ENCODE data around the gene UBA52. TPM values are rescaled to one million over a fixed set of nuclear protein-coding genes. Genes with fewer than 3 reads are reported as not detected.

Gene UBA52
- polyA plus RNA-seq, 1 of the 3 experiments (the other 2 are of a cell fraction): 2,690 TPM

DNA sequence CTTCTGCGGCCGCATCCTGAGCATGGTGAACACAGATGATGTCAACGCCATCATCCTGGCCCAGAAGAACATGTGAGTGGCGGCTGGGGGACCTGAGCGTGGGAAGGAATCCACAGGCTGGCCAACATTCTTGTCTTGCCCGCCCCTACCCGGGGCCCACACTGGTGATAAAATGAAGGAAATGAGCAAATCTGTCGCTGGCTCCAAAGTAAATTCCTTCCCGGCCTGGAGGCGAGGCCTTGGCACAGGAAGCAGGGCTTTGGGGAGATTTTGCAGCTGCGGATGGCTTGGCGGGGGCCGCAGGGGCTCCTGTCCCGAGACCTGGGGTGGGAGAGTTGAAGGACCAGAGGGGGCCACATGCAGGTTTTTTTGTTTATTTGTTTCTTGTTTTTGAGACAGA lies 9.6 kb upstream of the UBA52 start:
- Histone ChIP-seq H3K79me2 (ENCODE audit: insufficient read depth) (peaks cover 47% of the 10 kb centered on the region), H3K4me2 (no peak overlapping the region), H3K9me3 (no peaks in the 10 kb centered on the region), H3F3A (replicated peaks; ENCODE audit: insufficient read depth) (no peaks in the 10 kb centered on the region), H3K36me3 (replicated peaks in 1 of 2; ENCODE audit: control insufficient read depth in 1 of 2, insufficient read depth in 2 of 2, low read length in 1 of 2) (peaks cover 11 to 19% of the 10 kb centered on the region in 2 experiments), H3K4me1 (ENCODE audit: control insufficient read depth in 1 of 2, insufficient read depth in 2 of 2, low read depth in 1 of 2, low read length in 1 of 2) (peaks cover 0 to 5% of the 10 kb centered on the region in 2 experiments; a peak in 1 of 4 replicates), H3K9ac (no peak overlapping the region), H2AFZ (ENCODE audit: low read depth) (no peak overlapping the region), H4K20me1 (ENCODE audit: insufficient read depth) (no peaks in the 10 kb centered on the region), H3K27me3 (ENCODE audit: insufficient read depth) (no peaks in the 10 kb centered on the region), H3K9me2 (no peaks in the 10 kb centered on the region), H3K27ac (ENCODE audit: low read depth in 2 of 2, low read length in 1 of 2) (no peak overlapping the region), H3K4me3 (ENCODE audit: low read depth in 2 of 2, low read length in 1 of 2) (no peak overlapping the region)
- WGBS (ENCODE audit: low lambda C conversion rate): 95% methylated on average over 10 of the region's 14 CpGs
- ChIA-PET CTCF (no interaction called here), POLR2A (no interaction called here)
- TF ChIP-seq CHD2 (IDR thresholded peaks at IDR 0.05; ENCODE audit: low read length, partially characterized antibody): no peak
- TF ChIP-seq TCF12 (IDR thresholded peaks at IDR 0.05): no peak
- TF ChIP-seq, protein P1, sequence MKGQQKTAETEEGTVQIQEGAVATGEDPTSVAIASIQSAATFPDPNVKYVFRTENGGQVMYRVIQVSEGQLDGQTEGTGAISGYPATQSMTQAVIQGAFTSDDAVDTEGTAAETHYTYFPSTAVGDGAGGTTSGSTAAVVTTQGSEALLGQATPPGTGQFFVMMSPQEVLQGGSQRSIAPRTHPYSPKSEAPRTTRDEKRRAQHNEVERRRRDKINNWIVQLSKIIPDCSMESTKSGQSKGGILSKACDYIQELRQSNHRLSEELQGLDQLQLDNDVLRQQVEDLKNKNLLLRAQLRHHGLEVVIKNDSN (IDR thresholded peaks at IDR 0.05; ENCODE audit: borderline replicate concordance, low read depth): no peak
- TF ChIP-seq, protein P2, sequence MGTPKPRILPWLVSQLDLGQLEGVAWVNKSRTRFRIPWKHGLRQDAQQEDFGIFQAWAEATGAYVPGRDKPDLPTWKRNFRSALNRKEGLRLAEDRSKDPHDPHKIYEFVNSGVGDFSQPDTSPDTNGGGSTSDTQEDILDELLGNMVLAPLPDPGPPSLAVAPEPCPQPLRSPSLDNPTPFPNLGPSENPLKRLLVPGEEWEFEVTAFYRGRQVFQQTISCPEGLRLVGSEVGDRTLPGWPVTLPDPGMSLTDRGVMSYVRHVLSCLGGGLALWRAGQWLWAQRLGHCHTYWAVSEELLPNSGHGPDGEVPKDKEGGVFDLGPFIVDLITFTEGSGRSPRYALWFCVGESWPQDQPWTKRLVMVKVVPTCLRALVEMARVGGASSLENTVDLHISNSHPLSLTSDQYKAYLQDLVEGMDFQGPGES (IDR thresholded peaks at IDR 0.05; ENCODE audit: low read depth, low read length): no peak
- no peak for TF ChIP-seq SIN3A (IDR thresholded peaks at IDR 0.05; ENCODE audit: borderline replicate concordance, low read depth, low read length)
- TF ChIP-seq RFX5 (IDR thresholded peaks at IDR 0.05; ENCODE audit: low read length): no peak
- TF ChIP-seq, protein P3, sequence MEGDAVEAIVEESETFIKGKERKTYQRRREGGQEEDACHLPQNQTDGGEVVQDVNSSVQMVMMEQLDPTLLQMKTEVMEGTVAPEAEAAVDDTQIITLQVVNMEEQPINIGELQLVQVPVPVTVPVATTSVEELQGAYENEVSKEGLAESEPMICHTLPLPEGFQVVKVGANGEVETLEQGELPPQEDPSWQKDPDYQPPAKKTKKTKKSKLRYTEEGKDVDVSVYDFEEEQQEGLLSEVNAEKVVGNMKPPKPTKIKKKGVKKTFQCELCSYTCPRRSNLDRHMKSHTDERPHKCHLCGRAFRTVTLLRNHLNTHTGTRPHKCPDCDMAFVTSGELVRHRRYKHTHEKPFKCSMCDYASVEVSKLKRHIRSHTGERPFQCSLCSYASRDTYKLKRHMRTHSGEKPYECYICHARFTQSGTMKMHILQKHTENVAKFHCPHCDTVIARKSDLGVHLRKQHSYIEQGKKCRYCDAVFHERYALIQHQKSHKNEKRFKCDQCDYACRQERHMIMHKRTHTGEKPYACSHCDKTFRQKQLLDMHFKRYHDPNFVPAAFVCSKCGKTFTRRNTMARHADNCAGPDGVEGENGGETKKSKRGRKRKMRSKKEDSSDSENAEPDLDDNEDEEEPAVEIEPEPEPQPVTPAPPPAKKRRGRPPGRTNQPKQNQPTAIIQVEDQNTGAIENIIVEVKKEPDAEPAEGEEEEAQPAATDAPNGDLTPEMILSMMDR (IDR thresholded peaks at IDR 0.05): no peak
- TF ChIP-seq, protein P4, sequence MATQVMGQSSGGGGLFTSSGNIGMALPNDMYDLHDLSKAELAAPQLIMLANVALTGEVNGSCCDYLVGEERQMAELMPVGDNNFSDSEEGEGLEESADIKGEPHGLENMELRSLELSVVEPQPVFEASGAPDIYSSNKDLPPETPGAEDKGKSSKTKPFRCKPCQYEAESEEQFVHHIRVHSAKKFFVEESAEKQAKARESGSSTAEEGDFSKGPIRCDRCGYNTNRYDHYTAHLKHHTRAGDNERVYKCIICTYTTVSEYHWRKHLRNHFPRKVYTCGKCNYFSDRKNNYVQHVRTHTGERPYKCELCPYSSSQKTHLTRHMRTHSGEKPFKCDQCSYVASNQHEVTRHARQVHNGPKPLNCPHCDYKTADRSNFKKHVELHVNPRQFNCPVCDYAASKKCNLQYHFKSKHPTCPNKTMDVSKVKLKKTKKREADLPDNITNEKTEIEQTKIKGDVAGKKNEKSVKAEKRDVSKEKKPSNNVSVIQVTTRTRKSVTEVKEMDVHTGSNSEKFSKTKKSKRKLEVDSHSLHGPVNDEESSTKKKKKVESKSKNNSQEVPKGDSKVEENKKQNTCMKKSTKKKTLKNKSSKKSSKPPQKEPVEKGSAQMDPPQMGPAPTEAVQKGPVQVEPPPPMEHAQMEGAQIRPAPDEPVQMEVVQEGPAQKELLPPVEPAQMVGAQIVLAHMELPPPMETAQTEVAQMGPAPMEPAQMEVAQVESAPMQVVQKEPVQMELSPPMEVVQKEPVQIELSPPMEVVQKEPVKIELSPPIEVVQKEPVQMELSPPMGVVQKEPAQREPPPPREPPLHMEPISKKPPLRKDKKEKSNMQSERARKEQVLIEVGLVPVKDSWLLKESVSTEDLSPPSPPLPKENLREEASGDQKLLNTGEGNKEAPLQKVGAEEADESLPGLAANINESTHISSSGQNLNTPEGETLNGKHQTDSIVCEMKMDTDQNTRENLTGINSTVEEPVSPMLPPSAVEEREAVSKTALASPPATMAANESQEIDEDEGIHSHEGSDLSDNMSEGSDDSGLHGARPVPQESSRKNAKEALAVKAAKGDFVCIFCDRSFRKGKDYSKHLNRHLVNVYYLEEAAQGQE (IDR thresholded peaks at IDR 0.05; ENCODE audit: low read depth, low read length): no peak
- no peak for TF ChIP-seq FOXM1 (IDR thresholded peaks at IDR 0.05; ENCODE audit: low read depth)
- no peak for TF ChIP-seq YY1 (IDR thresholded peaks at IDR 0.05; ENCODE audit: low read depth)
- TF ChIP-seq, protein P5, sequence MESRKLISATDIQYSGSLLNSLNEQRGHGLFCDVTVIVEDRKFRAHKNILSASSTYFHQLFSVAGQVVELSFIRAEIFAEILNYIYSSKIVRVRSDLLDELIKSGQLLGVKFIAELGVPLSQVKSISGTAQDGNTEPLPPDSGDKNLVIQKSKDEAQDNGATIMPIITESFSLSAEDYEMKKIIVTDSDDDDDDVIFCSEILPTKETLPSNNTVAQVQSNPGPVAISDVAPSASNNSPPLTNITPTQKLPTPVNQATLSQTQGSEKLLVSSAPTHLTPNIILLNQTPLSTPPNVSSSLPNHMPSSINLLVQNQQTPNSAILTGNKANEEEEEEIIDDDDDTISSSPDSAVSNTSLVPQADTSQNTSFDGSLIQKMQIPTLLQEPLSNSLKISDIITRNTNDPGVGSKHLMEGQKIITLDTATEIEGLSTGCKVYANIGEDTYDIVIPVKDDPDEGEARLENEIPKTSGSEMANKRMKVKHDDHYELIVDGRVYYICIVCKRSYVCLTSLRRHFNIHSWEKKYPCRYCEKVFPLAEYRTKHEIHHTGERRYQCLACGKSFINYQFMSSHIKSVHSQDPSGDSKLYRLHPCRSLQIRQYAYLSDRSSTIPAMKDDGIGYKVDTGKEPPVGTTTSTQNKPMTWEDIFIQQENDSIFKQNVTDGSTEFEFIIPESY (IDR thresholded peaks at IDR 0.05; ENCODE audit: borderline replicate concordance, low read depth): no peak
- TF ChIP-seq RAD21 (IDR thresholded peaks at IDR 0.05; ENCODE audit: low read length): no peak
- TF ChIP-seq TAF1 (IDR thresholded peaks at IDR 0.05; ENCODE audit: borderline replicate concordance, low read depth, low read length): no peak
- TF ChIP-seq, protein P6, sequence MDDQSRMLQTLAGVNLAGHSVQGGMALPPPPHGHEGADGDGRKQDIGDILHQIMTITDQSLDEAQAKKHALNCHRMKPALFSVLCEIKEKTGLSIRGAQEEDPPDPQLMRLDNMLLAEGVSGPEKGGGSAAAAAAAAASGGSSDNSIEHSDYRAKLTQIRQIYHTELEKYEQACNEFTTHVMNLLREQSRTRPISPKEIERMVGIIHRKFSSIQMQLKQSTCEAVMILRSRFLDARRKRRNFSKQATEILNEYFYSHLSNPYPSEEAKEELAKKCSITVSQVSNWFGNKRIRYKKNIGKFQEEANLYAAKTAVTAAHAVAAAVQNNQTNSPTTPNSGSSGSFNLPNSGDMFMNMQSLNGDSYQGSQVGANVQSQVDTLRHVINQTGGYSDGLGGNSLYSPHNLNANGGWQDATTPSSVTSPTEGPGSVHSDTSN (IDR thresholded peaks at IDR 0.05): no peak
- TF ChIP-seq SMC3 (IDR thresholded peaks at IDR 0.05; ENCODE audit: low read depth, low read length): no peak
- no peak for TF ChIP-seq MEF2A (IDR thresholded peaks at IDR 0.05; ENCODE audit: borderline replicate concordance, low read depth)
- no peak for TF ChIP-seq GABPA (IDR thresholded peaks at IDR 0.05; ENCODE audit: low read depth)
- no peak for TF ChIP-seq RCOR1 (IDR thresholded peaks at IDR 0.05; ENCODE audit: low read length)
- TF ChIP-seq FOSL2 (IDR thresholded peaks at IDR 0.05; ENCODE audit: borderline replicate concordance, low read depth): no peak
- no peak for DNase-seq
